Stimulated activated CD8-positive, alpha-beta memory T cell treated with anti-CD3 and anti-CD28 coated beads, Interleukin-7, amount 100 ng/mL, for 24 hours (primary cell): ENCODE results near the gene VCP.
A peak's percentile ranks its signal among the peaks of the same experiment; 100 is the strongest.
"Not testable (repeated sequence)": the region's sequence is repeated elsewhere in the genome, so short reads cannot be mapped to it uniquely, and the experiment has no call there.

Source experiments
- DNase-seq: peaks from one replicate; pipeline ENCODE4 v3.0.0-alpha.2; 2020; ENCODE audit warnings: low read depth

VCP gene

GRCh38 chr9:35060548-35061207, 11.7 kb downstream of the VCP start:
- DNase-seq: no peak

- no peak for DNase-seq
These were observed 13.0 kb downstream of the VCP start for GRCh38 chr9:35059438-35059837.

GRCh38 chr9:35057271-35057620, 15.2 kb downstream of the VCP start:
- DNase-seq: no peak

- DNase-seq: no peak
These were observed 15.7 kb downstream of the VCP start for GRCh38 chr9:35056571-35057270.

- no peak for DNase-seq
These were observed 17.4 kb downstream of the VCP start for GRCh38 chr9:35054871-35055644.

- no peak for DNase-seq
These were observed 18.1 kb downstream of the VCP start for GRCh38 chr9:35054185-35054835.

- DNase-seq: peak; percentile 22
These were observed 21.1 kb downstream of the VCP start for GRCh38 chr9:35051069-35051967.

GRCh38 chr9:35048511-35048910, 23.9 kb downstream of the VCP start:
- DNase-seq: no peak

GRCh38 chr9:35044071-35044470, 28.4 kb downstream of the VCP start:
- no peak for DNase-seq

GRCh38 chr9:35042891-35043545, 29.4 kb downstream of the VCP start:
- no peak for DNase-seq

GRCh38 chr9:35042081-35042604, 30.3 kb downstream of the VCP start:
- no peak for DNase-seq

- DNase-seq: peak; percentile 5
These were observed 36.3 kb downstream of the VCP start for GRCh38 chr9:35035851-35036701.

- no peak for DNase-seq
These were observed 39.3 kb downstream of the VCP start for GRCh38 chr9:35033101-35033500.

GRCh38 chr9:35029852-35030251, 42.6 kb downstream of the VCP start:
- no peak for DNase-seq

- no peak for DNase-seq
These were observed 43.2 kb downstream of the VCP start for GRCh38 chr9:35029241-35029640.

- no peak for DNase-seq
These were observed 44.1 kb downstream of the VCP start for GRCh38 chr9:35028341-35028740.

GRCh38 chr9:35027860-35028259, 44.6 kb downstream of the VCP start:
- no peak for DNase-seq

- DNase-seq: no peak
These were observed 45.1 kb downstream of the VCP start for GRCh38 chr9:35027374-35027773.

GRCh38 chr9:35026671-35027070, 45.8 kb downstream of the VCP start:
- no peak for DNase-seq

- not testable (repeated sequence) for DNase-seq
These were observed 49.0 kb downstream of the VCP start for GRCh38 chr9:35023443-35023842.
